Common myeloid progenitor, CD34-positive (primary cell): Measurements from ENCODE around the gene PAPSS1.
"Not testable (repeated sequence)": the region's sequence is repeated elsewhere in the genome, so short reads cannot be mapped to it uniquely, and the experiment has no call there.

ENCODE experiments used
- CTCF ChIA-PET: fragments of 350-600 bp; sonication (Branson Sonifier 250); formaldehyde crosslinking; loops from one replicate; lab custom pipeline; 2021; ENCODE audit warnings: antibody characterized with exemption; lab: Charles Lee
- POLR2A ChIA-PET: fragments of 350-600 bp; sonication (Branson Sonifier 250); formaldehyde crosslinking; loops from one replicate; lab custom pipeline; 2021; ENCODE audit warnings: antibody characterized with exemption; lab: Charles Lee
- DNase-seq, 3 donors: peaks; one replicate each; pipeline versions ENCODE4 v3.0.0 to v3.0.0-alpha.2; 2013
- H3K27ac ChIP-seq, 2 experiments: 1 replicate in 1 of 2; 2 replicates in 1 of 2; pipeline ENCODE4 v1.7.0; 2013; ENCODE audit warnings: inconsistent platforms in 2 of 2, low read length in 2 of 2, mild to moderate bottlenecking in 2 of 2, low read depth in 1 of 2, moderate library complexity in 1 of 2; ENCODE audit not compliant: severe bottlenecking in 2 of 2, insufficient read depth in 1 of 2, poor library complexity in 1 of 2
- H3K27me3 ChIP-seq, 5 experiments: replicated peaks in 2 of 5; 1 replicate in 3 of 5; 2 replicates in 2 of 5; pipeline versions ENCODE4 v1.6.1 to v1.7.0; 2013; ENCODE audit warnings: low read length in 4 of 5, mild to moderate bottlenecking in 2 of 5, moderate library complexity in 2 of 5, inconsistent platforms in 1 of 5; ENCODE audit not compliant: insufficient read depth in 5 of 5, control insufficient read depth in 4 of 5
- H3K36me3 ChIP-seq, 4 experiments: 1 replicate in 2 of 4; 2 replicates in 2 of 4; pipeline versions ENCODE4 v1.6.1 to v1.7.0; 2013; ENCODE audit warnings: low read length in 3 of 4, control low read depth in 1 of 4, mild to moderate bottlenecking in 1 of 4; ENCODE audit not compliant: control insufficient read depth in 4 of 4, insufficient read depth in 4 of 4
- H3K4me1 ChIP-seq, 4 experiments: 1 replicate in 3 of 4; 2 replicates in 1 of 4; pipeline versions ENCODE4 v1.6.1 to v1.7.1; 2013; ENCODE audit warnings: low read length in 3 of 4, mild to moderate bottlenecking in 3 of 4, control low read depth in 1 of 4, inconsistent platforms in 1 of 4, moderate library complexity in 1 of 4; ENCODE audit not compliant: control insufficient read depth in 4 of 4, insufficient read depth in 4 of 4; ENCODE audit errors: control extremely low read depth in 1 of 4
- H3K4me3 ChIP-seq, 7 experiments: 1 replicate in 4 of 7; 2 replicates in 3 of 7; pipeline versions ENCODE4 v1.5.1 to v1.7.0; 2013; ENCODE audit warnings: mild to moderate bottlenecking in 7 of 7, low read length in 6 of 7, moderate library complexity in 6 of 7, inconsistent platforms in 2 of 7, low read depth in 2 of 7, control low read depth in 1 of 7; ENCODE audit not compliant: insufficient read depth in 4 of 7, control insufficient read depth in 1 of 7; ENCODE audit errors: extremely low read depth in 1 of 7
- H3K9me3 ChIP-seq, 5 experiments: 1 replicate in 4 of 5; 2 replicates in 1 of 5; pipeline versions ENCODE4 v1.6.1 to v1.7.1; 2013; ENCODE audit warnings: low read length in 4 of 5, mild to moderate bottlenecking in 2 of 5, inconsistent platforms in 1 of 5, low read depth in 1 of 5, moderate library complexity in 1 of 5; ENCODE audit not compliant: control insufficient read depth in 4 of 5, insufficient read depth in 2 of 5; ENCODE audit errors: control extremely low read depth in 1 of 5
- WGBS: methylation state at CpG from one replicate; pipeline ENCODE4 v1.1.5; 2013; ENCODE audit not compliant: insufficient coverage; 5-methylcytosine and 5-hydroxymethylcytosine counted together

PAPSS1 gene

DNA sequence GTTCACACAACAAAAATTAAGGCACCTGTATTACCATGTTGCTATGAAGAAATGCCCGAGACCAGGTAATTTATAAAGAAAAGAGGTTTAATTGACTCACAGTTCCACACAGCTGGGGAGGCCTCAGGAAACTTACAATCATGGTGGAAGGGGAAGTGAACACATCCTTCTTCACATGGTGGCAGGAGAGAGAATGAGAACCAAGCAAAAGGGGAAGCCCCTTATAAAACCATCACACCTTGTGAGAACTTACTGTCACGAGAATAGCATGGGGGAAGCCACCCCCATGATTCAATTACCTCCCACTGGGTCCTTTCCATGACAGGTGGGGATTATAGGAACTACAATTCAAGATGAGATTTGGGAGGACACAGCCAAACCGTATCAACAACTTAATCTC lies 68.6 kb downstream of the PAPSS1 start:
- H3K27me3 ChIP-seq, H3K4me1 ChIP-seq, H3K27ac ChIP-seq, H3K4me3 ChIP-seq, CTCF ChIA-PET: not testable (repeated sequence)
- 100% methylated on average over 1 of the region's 3 CpGs for WGBS
- POLR2A ChIA-PET = interaction anchor here (0.8 kb wide), 1 partner anchor 114 kb away, joined by 3 read pairs; no protein-coding TSS in a partner anchor
- H3K9me3 ChIP-seq = peaks cover 0 to 11% (median 4%) of the 10 kb centered on the region in 5 experiments
- DNase-seq = peak in 2 of 3 donors; percentile 23 to 41
- peaks cover 5 to 65% (median 35%) of the 10 kb centered on the region in 4 experiments for H3K36me3 ChIP-seq

DNA sequence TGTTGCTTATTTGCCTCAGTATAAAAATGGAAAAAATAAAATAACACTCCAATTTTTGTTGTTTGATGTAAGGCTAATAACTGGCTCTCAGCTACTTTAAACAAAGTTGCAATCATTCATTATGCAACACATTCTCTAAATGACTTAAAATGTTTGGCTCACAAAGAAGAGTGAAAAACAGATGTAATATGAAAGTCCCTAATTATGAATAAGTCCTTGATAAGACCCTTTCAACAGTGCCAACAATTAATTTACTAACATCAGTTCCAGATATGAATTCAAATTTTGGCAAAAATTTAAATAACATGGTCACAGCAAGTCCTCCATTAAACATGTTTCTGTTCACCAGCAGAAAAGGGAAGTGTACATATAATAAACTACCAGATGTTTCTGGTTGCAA lies 69.8 kb downstream of the PAPSS1 start:
- Histone ChIP-seq H3K27ac (no peak overlapping the region), H3K4me3 (no peak overlapping the region), H3K4me1 (no peaks in the 10 kb centered on the region), H3K36me3 (peaks cover 5 to 65% (median 33%) of the 10 kb centered on the region in 4 experiments), H3K27me3 (no peaks in the 10 kb centered on the region), H3K9me3 (peaks cover 0 to 11% (median 4%) of the 10 kb centered on the region in 5 experiments)
- ChIA-PET CTCF (no interaction called here), POLR2A (no interaction called here)
- peak in 1 of 3 donors; percentile 5 for DNase-seq

DNA sequence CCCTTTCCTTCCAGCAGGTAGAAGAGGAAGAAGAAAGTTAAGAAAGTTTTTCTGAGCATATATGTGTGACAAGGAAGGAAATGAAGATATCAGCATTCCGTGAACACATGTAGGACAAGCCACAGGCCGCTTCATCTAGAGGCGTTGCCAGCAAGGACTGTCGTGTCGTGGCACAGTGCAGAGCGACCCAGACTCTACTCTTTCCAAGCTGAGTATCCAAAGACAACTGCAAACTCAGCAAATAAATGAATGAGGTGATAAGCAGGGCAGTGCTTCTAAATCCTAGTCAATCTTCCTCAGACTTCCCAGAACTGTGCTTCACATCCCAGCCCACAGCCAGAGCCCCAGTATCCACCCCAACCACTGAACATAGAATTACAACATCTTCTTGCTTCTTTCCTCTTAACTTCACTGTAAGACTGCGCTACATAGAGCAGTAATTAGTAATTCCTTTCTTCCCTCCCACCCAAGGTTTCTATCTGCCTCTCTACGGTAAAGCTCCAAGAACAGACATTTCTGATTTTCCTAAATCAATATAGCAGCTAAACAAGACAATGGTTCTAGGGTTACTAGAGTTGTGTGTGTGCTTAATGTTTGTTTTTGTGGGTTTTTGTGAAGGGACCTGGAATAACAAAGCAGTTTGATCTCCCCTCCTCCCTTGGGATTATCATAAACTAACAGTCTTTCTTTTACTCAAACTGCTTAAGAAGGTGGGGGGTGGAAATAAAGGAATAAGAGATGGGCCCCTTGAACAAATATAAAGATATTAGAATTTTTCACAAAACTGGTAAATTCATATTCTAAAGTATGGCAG lies 71.6 kb downstream of the PAPSS1 start:
- no peaks in the 10 kb centered on the region for H3K27me3 ChIP-seq
- no peak overlapping the region for H3K27ac ChIP-seq
- no peaks in the 10 kb centered on the region for H3K4me1 ChIP-seq
- CTCF ChIA-PET = interaction anchor here (1.0 to 1.2 kb wide), 2 partner anchors 9 to 12 kb away, joined by 3 to 4 read pairs; no protein-coding TSS in a partner anchor
- 82% methylated on average over 6 of the region's 8 CpGs for WGBS
- H3K4me3 ChIP-seq = no peak overlapping the region
- DNase-seq = no peak
- peaks cover 11 to 64% (median 36%) of the 10 kb centered on the region in 4 experiments for H3K36me3 ChIP-seq
- POLR2A ChIA-PET = no interaction called here
- H3K9me3 ChIP-seq = peaks cover 0 to 11% (median 4%) of the 10 kb centered on the region in 5 experiments

DNA sequence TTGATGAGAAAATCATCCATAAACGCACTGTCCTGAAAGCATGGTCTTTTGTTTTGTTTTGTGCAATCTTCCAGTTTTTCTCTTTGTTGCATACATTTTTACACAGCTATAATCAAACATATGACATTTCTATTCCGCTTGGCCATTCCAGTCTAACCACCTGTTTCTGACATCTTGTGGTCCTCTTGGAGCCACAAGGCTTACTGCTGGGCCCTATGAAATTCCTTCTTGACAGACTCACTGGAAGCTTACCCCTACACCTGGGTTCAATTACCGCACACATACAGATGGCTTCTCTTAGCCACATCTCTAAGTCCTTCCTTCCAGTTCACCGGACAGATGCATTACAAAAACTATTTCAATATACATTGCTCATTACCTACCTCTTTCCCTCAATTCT lies 72.4 kb downstream of the PAPSS1 start:
- WGBS = 98% methylated on average over 4 of the region's 4 CpGs
- H3K36me3 ChIP-seq = peaks cover 11 to 64% (median 40%) of the 10 kb centered on the region in 4 experiments
- DNase-seq = no peak

DNA sequence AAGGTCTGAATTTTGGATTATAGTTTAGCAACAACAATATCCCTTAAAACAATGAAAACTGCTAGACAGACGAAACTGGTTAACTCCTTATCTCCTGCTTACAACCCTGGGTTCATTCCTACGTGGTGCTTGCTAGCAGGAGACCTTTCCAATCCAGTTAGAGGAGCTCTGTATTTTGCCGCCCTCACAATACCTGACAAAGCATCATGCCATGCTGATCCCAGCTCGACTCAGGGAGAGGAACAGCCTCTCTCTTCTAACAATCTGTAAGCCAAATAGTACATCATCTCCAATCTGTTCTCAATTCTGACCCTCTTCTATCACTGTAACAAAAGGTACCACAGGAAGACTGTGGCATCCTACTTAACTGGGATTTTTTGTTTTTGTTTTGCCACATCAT lies 74.4 kb downstream of the PAPSS1 start:
- no peak for DNase-seq
- CTCF ChIA-PET = no interaction called here
- Histone ChIP-seq H3K27ac (no peak overlapping the region), H3K36me3 (peaks cover 11 to 46% (median 33%) of the 10 kb centered on the region in 4 experiments), H3K4me3 (no peak overlapping the region), H3K9me3 (no peaks in the 10 kb centered on the region), H3K4me1 (no peaks in the 10 kb centered on the region), H3K27me3 (no peaks in the 10 kb centered on the region)
- POLR2A ChIA-PET = no interaction called here
- 97% methylated on average over 3 of the region's 4 CpGs for whole genome bisulfite sequencing

More for the DNA sequence above, 72.4 kb downstream of the PAPSS1 start:
- peaks cover 0 to 11% (median 4%) of the 10 kb centered on the region in 5 experiments for H3K9me3 ChIP-seq
- no peak overlapping the region for H3K27ac ChIP-seq
- CTCF ChIA-PET = interaction anchor here (1.0 kb wide), 1 partner anchor 8 kb away, joined by 3 read pairs; no protein-coding TSS in a partner anchor
- no peak overlapping the region for H3K4me3 ChIP-seq
- POLR2A ChIA-PET = no interaction called here
- no peaks in the 10 kb centered on the region for H3K4me1 ChIP-seq
- no peaks in the 10 kb centered on the region for H3K27me3 ChIP-seq

DNA sequence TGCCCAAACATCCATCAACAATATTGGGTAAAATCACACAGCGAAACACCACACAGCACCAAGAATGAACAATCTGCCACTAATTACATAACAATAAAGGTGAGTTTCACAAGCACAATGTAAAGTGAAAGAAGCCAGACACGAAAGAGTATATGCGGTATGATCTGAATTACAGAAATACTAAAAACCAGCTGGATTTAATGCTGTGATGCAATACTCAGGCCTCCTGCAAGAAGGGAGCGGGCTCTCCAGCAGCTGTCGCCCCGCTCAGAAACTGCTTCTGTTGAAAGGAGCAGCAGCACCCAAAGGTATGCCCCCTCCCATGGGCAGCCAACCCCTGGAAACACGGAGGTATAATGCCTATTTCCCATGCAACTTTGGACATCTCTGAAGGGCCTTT lies 77.0 kb downstream of the PAPSS1 start:
- peaks cover 11 to 36% (median 28%) of the 10 kb centered on the region in 4 experiments for H3K36me3 ChIP-seq
- no peak for DNase-seq
- no peaks in the 10 kb centered on the region for H3K4me1 ChIP-seq
- ChIA-PET POLR2A (no interaction called here), CTCF (interaction anchor here (0.8 kb wide), 1 partner anchor 10 kb away, joined by 3 read pairs; no protein-coding TSS in a partner anchor)
- no peak overlapping the region for H3K27ac ChIP-seq
- H3K4me3 ChIP-seq = no peak overlapping the region
- WGBS = 97% methylated on average over 4 of the region's 7 CpGs
- no peaks in the 10 kb centered on the region for H3K9me3 ChIP-seq
- H3K27me3 ChIP-seq = no peaks in the 10 kb centered on the region

DNA sequence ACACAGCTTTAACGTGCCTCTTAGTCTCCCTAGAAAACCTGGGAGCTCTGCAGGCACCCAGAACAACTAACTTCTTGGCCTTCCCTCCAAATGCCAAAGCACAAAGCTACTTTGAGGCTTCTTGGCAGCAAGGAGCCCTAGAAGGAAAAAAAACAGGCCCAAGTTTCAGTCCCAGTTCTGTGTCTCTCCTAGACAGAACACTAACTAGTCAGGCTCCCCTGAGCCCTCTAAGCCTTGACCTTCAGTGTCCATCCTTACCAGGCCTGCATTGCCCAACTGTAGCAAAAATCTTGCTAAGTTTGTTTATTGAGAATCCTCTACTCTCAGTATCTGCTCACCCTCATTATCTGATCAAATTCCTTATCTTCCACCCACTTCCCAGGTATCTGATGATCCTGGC lies 79.2 kb downstream of the PAPSS1 start:
- CTCF ChIA-PET = interaction anchor here (1.5 kb wide), 1 partner anchor 10 kb away, joined by 3 read pairs; no protein-coding TSS in a partner anchor
- DNase-seq = no peak
- Histone ChIP-seq H3K27ac (no peak overlapping the region), H3K4me3 (no peak overlapping the region), H3K27me3 (no peaks in the 10 kb centered on the region), H3K9me3 (no peaks in the 10 kb centered on the region), H3K4me1 (no peaks in the 10 kb centered on the region), H3K36me3 (peaks cover 11 to 27% (median 25%) of the 10 kb centered on the region in 4 experiments)
- 100% methylated on average over 1 of the region's 1 CpG for WGBS
- POLR2A ChIA-PET = no interaction called here
